Ascending aorta (tissue), 2 donors: ENCODE results near the gene ASIC4. TPM values are rescaled to one million over a fixed set of nuclear protein-coding genes. Genes with fewer than 3 reads are reported as not detected.

Experiments used
- DNase-seq, 2 donors: peaks; one replicate each; pipeline ENCODE4 v3.0.0-alpha.2; 2019; ENCODE audit warnings: low spot score in 2 of 2
- H3K27ac ChIP-seq, 2 donors: fragments of 200-600 bp; sonication (generic); one replicate each; pipeline ENCODE4 v1.5.1; 2016 to 2017; ENCODE audit warnings: mild to moderate bottlenecking in 1 of 2
- H3K27me3 ChIP-seq: fragments of 200-600 bp; sonication (generic); one replicate; pipeline ENCODE4 v1.5.1; 2017
- H3K36me3 ChIP-seq, 2 donors: fragments of 200-600 bp; sonication (generic); one replicate each; pipeline ENCODE4 v1.5.1; 2016
- H3K4me1 ChIP-seq, 2 donors: fragments of 200-600 bp; sonication (generic); one replicate each; pipeline ENCODE4 v1.5.1; 2016 to 2017; ENCODE audit warnings: mild to moderate bottlenecking in 1 of 2
- H3K4me3 ChIP-seq, 2 donors: fragments of 200-600 bp; sonication (generic); one replicate each; pipeline ENCODE4 v1.5.1; 2016 to 2017; ENCODE audit warnings: mild to moderate bottlenecking in 1 of 2
- H3K9me3 ChIP-seq, 2 donors: fragments of 200-600 bp; sonication (generic); one replicate each; pipeline ENCODE4 v1.5.1; 2016
- intact Hi-C: fragments of 100-400 bp; cut with DNase I; formaldehyde crosslinking; loops from one replicate; pipeline ENCODE4 v1.15.1; 2023
- total RNA-seq: library from RNA; depleted of rRNA; stranded (reverse); fragments of >200 nt; gene quantifications from one replicate; pipeline ENCODE4 v1.1.0, GENCODE V29; 2016
- TF ChIP-seq, protein P1 (sequence below), 3 experiments: fragments of 200-600 bp in 2 of 3; fragments of 450-650 bp in 1 of 3; sonication (generic) in 2 of 3; IDR thresholded peaks; one replicate each; pipeline ENCODE4 v1.5.1; 2016 to 2019; ENCODE audit warnings: antibody characterized with exemption in 3 of 3, mild to moderate bottlenecking in 1 of 3, moderate library complexity in 1 of 3

ASIC4 gene
- total RNA-seq, 1 donor from 2014 or later: not detected

DNA sequence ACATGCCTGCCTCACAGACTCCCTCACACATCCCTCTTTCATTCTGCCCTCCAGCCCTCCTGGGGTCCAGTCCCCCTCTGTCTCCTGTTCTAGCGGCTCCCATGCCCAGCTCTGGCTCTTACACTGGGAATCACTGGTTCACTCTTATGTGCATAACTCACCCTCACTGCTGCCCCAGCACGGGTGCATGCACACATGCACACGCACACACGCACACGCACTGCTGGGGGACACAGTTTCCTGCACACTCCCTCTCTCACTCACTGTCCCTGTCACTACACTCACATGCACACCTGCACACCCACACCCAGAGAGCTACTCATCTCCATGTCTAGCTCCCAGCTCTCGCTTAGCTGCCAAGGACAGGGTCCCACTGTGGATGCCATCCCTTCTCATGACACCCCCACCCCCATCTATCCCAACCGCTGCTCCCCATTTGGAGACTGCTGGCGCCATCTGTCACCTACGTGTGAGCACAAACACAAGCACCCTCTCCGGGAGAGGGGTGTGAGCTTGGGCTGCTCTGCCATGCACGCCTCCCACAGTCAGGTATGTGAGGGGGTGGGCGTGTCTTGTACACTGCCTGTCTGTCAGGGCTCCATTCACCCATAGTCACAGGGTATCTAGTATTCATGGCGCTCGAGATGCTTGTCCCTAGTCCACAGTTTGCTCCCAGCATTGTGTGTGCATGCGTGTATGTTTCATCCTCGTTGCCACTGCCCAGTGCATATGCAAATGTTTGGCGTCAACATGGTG, 1.8 kb downstream of the ASIC4 start:
- peaks cover 0 to 2% of the 10 kb centered on the region in 2 donors for H3K4me1 ChIP-seq
- intact Hi-C loops: no loop called here
- H3K9me3 ChIP-seq: no peaks in the 10 kb centered on the region
- DNase-seq: no peak
- H3K27ac ChIP-seq: no peak overlapping the region
- no peaks in the 10 kb centered on the region for H3K36me3 ChIP-seq
- TF ChIP-seq, protein P1, sequence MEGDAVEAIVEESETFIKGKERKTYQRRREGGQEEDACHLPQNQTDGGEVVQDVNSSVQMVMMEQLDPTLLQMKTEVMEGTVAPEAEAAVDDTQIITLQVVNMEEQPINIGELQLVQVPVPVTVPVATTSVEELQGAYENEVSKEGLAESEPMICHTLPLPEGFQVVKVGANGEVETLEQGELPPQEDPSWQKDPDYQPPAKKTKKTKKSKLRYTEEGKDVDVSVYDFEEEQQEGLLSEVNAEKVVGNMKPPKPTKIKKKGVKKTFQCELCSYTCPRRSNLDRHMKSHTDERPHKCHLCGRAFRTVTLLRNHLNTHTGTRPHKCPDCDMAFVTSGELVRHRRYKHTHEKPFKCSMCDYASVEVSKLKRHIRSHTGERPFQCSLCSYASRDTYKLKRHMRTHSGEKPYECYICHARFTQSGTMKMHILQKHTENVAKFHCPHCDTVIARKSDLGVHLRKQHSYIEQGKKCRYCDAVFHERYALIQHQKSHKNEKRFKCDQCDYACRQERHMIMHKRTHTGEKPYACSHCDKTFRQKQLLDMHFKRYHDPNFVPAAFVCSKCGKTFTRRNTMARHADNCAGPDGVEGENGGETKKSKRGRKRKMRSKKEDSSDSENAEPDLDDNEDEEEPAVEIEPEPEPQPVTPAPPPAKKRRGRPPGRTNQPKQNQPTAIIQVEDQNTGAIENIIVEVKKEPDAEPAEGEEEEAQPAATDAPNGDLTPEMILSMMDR (IDR thresholded peaks at IDR 0.05): no peak
- peaks cover 23% of the 10 kb centered on the region for H3K27me3 ChIP-seq
- H3K4me3 ChIP-seq: no peak overlapping the region

DNA sequence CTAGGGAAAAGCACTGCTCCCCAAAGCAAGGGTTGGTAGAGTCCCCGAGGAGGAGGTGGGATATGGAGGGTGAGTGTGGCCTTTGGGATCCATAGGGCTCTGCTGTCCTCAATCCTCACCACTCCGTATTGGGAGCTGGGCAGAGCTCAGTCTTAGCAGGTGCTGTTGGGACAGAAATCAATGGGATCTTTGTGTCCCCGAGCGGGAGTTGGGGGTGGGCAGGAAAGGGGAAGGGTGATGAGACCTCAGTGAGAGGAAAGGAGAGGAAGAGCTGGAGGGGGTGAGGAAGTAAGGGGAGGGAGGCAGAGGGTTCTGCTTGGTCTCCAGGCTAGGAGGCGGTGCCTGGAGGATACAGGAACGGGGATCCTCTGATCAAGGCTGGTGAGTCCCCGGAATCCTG, 2.6 kb downstream of the ASIC4 start:
- Histone ChIP-seq H3K36me3 (no peaks in the 10 kb centered on the region), H3K27me3 (peaks cover 23% of the 10 kb centered on the region), H3K9me3 (no peaks in the 10 kb centered on the region), H3K27ac (no peak overlapping the region), H3K4me3 (no peak overlapping the region), H3K4me1 (peaks cover 0 to 3% of the 10 kb centered on the region in 2 donors)
- TF ChIP-seq, protein P1 (IDR thresholded peaks at IDR 0.05): no peak
- intact Hi-C loops: no loop called here
- no peak for DNase-seq

DNA sequence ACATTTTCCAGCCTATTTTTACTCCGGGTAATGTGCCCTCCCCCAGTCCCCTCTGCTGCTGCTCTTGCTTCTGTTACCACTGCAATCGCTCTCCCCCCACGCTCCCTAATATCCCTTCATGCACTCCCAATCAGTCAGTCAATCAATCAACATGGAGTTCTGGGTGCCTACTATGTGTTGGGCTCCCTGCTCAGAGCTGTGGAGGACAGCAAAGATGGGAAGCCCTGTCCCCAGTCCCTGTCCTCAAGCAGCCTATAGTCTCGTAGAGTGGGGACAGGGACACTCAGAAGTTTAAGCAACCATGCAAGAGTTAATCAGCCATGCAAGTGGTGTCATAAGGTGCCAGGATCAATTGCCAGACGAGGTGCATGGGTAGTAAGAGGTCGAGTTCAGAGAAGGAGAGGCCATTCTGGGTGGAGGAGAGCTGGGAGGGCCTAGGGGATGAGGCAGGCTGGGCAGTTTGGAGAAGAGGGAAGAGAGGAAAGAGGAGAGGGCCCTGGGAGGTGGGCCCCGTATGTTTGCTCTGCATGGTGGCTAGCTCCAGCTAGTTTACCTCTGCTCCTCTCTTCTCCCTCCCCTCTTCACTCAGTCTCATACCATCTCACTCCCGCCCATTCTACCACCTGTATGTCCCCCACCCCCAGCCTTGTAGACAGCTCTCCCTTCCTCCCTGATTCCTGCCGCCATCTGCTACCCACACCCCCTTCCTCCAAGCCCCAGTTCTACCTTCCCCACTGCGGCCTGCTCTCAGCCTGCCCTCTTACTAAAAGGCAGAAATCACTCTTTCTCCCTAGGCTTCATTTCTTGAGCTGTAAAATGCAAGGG, 3.9 kb downstream of the ASIC4 start:
- TF ChIP-seq, protein P1 (IDR thresholded peaks at IDR 0.05): no peak
- peaks cover 4 to 16% of the 10 kb centered on the region in 2 donors for H3K4me1 ChIP-seq
- H3K4me3 ChIP-seq: no peak overlapping the region
- intact Hi-C loops: no loop called here
- DNase-seq: no peak
- no peak overlapping the region for H3K27ac ChIP-seq
- no peaks in the 10 kb centered on the region for H3K9me3 ChIP-seq
- H3K36me3 ChIP-seq: no peaks in the 10 kb centered on the region
- H3K27me3 ChIP-seq: peaks cover 16% of the 10 kb centered on the region

DNA sequence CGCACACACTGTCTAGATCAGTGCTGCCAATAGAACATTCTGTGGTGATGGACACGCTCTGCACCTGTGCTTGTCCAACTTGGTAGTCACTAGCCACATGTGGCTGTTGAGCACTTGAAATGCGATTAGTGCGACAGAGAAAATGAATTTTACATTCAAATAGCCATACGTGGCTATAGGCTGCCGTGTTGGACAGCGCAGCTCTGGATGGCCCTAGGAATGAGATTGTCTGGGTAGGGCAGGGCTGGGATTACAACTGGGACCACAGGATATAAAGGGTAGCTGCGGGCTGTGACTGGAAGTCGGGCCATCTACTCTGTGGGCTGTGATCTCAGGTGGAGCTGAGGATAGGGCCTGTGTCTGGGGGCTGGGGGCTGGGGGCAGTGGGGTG, 5.2 kb downstream of the ASIC4 start:
- TF ChIP-seq, protein P1 (IDR thresholded peaks at IDR 0.05): no peak
- no peak for DNase-seq
- peaks cover 4% of the 10 kb centered on the region for H3K27me3 ChIP-seq
- no peak overlapping the region for H3K27ac ChIP-seq
- H3K4me3 ChIP-seq: no peak overlapping the region
- intact Hi-C loops: no loop called here
- no peaks in the 10 kb centered on the region for H3K36me3 ChIP-seq
- H3K9me3 ChIP-seq: no peaks in the 10 kb centered on the region
- H3K4me1 ChIP-seq: peaks cover 4 to 14% of the 10 kb centered on the region in 2 donors

DNA sequence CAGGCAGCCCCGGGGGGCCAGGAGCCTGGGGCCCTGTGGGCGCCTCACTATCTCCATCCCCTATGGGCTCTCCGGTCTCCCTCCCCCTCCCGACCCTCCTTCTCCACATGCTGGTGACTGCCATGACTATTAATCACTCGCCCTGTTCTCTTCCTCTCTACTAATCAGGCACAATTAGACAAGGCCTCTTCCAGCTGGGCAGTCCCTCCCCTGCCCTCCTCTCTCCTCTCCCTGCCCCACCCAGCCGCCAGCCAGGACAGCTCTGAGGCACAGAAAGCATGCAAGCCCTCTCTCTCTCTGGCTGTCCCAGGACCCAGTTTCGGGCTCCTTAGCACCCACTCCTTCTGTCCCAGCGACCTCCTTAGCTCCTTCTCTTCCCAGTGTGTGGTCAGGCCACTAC, 5.8 kb downstream of the ASIC4 start:
- DNase-seq: no peak
- Histone ChIP-seq H3K36me3 (no peaks in the 10 kb centered on the region), H3K27me3 (no peaks in the 10 kb centered on the region), H3K9me3 (no peaks in the 10 kb centered on the region), H3K4me1 (peaks cover 4 to 14% of the 10 kb centered on the region in 2 donors), H3K27ac (no peak overlapping the region), H3K4me3 (no peak overlapping the region)
- intact Hi-C loops: no loop called here
- TF ChIP-seq, protein P1 (IDR thresholded peaks at IDR 0.05): no peak
